ENCODE results near the gene SLC26A11.
"Not testable (repeated sequence)": the region's sequence is repeated elsewhere in the genome, so short reads cannot be mapped to it uniquely, and the experiment has no call there.

Gene SLC26A11

GRCh38 chr17:80294210-80294609 lies 74.0 kb downstream of the SLC26A11 start:
- no peak for TF ChIP-seq CTCF (IDR thresholded peaks at IDR 0.05; ENCODE audit: low read depth, low read length)

GRCh38 chr17:80294653-80295052 lies 74.4 kb downstream of the SLC26A11 start:
- DNase-seq: no peak
- Histone ChIP-seq H3K27me3 (ENCODE audit: insufficient read depth, low read depth, severe bottlenecking) (no peaks in the 10 kb centered on the region), H3K9me3 (ENCODE audit: severe bottlenecking) (peaks cover 1% of the 10 kb centered on the region), H3K36me3 (peaks cover 93% of the 10 kb centered on the region), H3K4me3 (ENCODE audit: low read depth, low read length) (no peak overlapping the region), H3K27ac (no peak overlapping the region)
- TF ChIP-seq CTCF (IDR thresholded peaks at IDR 0.05; ENCODE audit: low read depth, low read length): no peak

More at GRCh38 chr17:80294210-80294609, 74.0 kb downstream of the SLC26A11 start:
- Histone ChIP-seq H3K4me3 (ENCODE audit: low read depth, low read length) (no peak overlapping the region), H3K9me3 (ENCODE audit: severe bottlenecking) (no peaks in the 10 kb centered on the region), H3K27ac (no peak overlapping the region), H3K27me3 (ENCODE audit: insufficient read depth, low read depth, severe bottlenecking) (no peaks in the 10 kb centered on the region), H3K36me3 (peaks cover 93% of the 10 kb centered on the region)
- DNase-seq: no peak

- Histone ChIP-seq H3K36me3 (peaks cover 93% of the 10 kb centered on the region), H3K9me3 (ENCODE audit: severe bottlenecking) (peaks cover 4% of the 10 kb centered on the region), H3K4me3 (ENCODE audit: low read depth, low read length) (no peak overlapping the region), H3K27ac (no peak overlapping the region), H3K27me3 (ENCODE audit: insufficient read depth, low read depth, severe bottlenecking) (no peaks in the 10 kb centered on the region)
- DNase-seq: no peak
- no peak for TF ChIP-seq CTCF (IDR thresholded peaks at IDR 0.05; ENCODE audit: low read depth, low read length)
Measured at GRCh38 chr17:80295146-80295545, 74.9 kb downstream of the SLC26A11 start.

GRCh38 chr17:80295559-80295958 lies 75.3 kb downstream of the SLC26A11 start:
- no peak for DNase-seq
- peaks cover 4% of the 10 kb centered on the region for H3K9me3 ChIP-seq (ENCODE audit: severe bottlenecking)
- H3K27me3 ChIP-seq (ENCODE audit: insufficient read depth, low read depth, severe bottlenecking): no peaks in the 10 kb centered on the region
- TF ChIP-seq CTCF (IDR thresholded peaks at IDR 0.05; ENCODE audit: low read depth, low read length): no peak
- H3K36me3 ChIP-seq: peaks cover 93% of the 10 kb centered on the region
- no peak overlapping the region for H3K27ac ChIP-seq
- H3K4me3 ChIP-seq (ENCODE audit: low read depth, low read length): no peak overlapping the region

- Histone ChIP-seq H3K9me3 (ENCODE audit: severe bottlenecking) (peaks cover 4% of the 10 kb centered on the region), H3K36me3 (peaks cover 93% of the 10 kb centered on the region), H3K27ac (no peak overlapping the region), H3K4me3 (ENCODE audit: low read depth, low read length) (no peak overlapping the region), H3K27me3 (ENCODE audit: insufficient read depth, low read depth, severe bottlenecking) (no peaks in the 10 kb centered on the region)
- DNase-seq: no peak
- no peak for TF ChIP-seq CTCF (IDR thresholded peaks at IDR 0.05; ENCODE audit: low read depth, low read length)
Measured at GRCh38 chr17:80296221-80296620, 76.0 kb downstream of the SLC26A11 start.

- Histone ChIP-seq H3K9me3 (ENCODE audit: severe bottlenecking) (peaks cover 4% of the 10 kb centered on the region), H3K36me3 (peaks cover 97% of the 10 kb centered on the region)
- TF ChIP-seq CTCF (IDR thresholded peaks at IDR 0.05; ENCODE audit: low read depth, low read length): no peak
Measured at GRCh38 chr17:80297996-80298560, 77.9 kb downstream of the SLC26A11 start.

GRCh38 chr17:80299350-80300100 lies 79.3 kb downstream of the SLC26A11 start:
- DNase-seq; H3K27me3 ChIP-seq (ENCODE audit: insufficient read depth, low read depth, severe bottlenecking); H3K27ac ChIP-seq; H3K4me3 ChIP-seq (ENCODE audit: low read depth, low read length): not testable (repeated sequence)
- Histone ChIP-seq H3K9me3 (ENCODE audit: severe bottlenecking) (peaks cover 13% of the 10 kb centered on the region), H3K36me3 (peaks cover 97% of the 10 kb centered on the region)

More at GRCh38 chr17:80297996-80298560, 77.9 kb downstream of the SLC26A11 start:
- no peak for DNase-seq
- Histone ChIP-seq H3K27ac (no peak overlapping the region), H3K27me3 (ENCODE audit: insufficient read depth, low read depth, severe bottlenecking) (no peaks in the 10 kb centered on the region), H3K4me3 (ENCODE audit: low read depth, low read length) (no peak overlapping the region)

- H3K9me3 ChIP-seq (ENCODE audit: severe bottlenecking): peaks cover 15% of the 10 kb centered on the region
- not testable (repeated sequence) for DNase-seq; H3K4me3 ChIP-seq (ENCODE audit: low read depth, low read length); H3K27me3 ChIP-seq (ENCODE audit: insufficient read depth, low read depth, severe bottlenecking); H3K27ac ChIP-seq
- H3K36me3 ChIP-seq: peaks cover 97% of the 10 kb centered on the region
Measured at GRCh38 chr17:80300756-80301155, 80.5 kb downstream of the SLC26A11 start.

Data from WERI-Rb-1 (cell line).